NCI-H2029 treated with DMSO at 0.1 percent for 48 hours (cell line): ENCODE results near the gene GMPR.

Experiments used
- DNase-seq: peaks from one replicate; lab custom pipeline; 2025; lab: John Stamatoyannopoulos, UW

Gene GMPR

DNA sequence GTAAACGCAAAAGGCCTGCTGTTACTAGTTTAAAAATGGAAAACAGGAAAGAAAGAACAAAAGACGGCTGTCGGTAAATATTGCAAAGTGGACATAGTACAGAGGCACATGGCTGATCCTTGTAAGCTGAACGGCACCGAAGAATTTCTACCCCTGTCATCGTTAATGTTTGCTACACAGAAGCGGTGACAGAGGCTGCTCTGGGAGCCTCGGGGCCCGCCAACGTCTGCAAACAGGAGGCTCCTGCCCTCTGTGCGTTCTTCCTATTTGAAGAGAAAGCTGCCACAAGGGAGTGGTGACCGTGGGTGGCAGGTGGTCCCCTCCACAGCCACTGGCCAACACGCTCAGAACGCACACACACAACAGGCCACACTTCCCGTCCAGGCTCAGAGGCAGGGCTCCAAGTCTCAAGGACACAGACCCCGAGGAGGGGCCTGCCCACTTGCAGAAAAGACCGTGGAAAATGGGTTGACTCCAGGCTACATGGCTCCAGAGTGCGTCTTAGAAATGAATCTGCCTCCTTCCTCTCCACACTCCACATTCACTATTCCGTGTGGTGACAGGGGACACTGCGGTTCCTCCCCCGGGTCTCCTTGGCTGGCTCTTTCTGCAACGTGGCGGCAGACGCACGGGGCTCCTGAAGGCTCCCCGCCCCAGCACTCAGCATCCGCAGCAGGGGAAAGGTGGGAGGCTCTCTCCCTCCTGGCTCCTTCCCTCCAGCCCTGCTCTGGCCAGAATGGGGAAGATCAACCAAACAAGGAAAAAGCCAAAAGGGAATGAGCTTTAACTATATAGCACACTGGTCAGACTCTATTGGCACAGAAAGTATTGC, 64.5 kb downstream of the GMPR start:
- DNase-seq = no peak

DNA sequence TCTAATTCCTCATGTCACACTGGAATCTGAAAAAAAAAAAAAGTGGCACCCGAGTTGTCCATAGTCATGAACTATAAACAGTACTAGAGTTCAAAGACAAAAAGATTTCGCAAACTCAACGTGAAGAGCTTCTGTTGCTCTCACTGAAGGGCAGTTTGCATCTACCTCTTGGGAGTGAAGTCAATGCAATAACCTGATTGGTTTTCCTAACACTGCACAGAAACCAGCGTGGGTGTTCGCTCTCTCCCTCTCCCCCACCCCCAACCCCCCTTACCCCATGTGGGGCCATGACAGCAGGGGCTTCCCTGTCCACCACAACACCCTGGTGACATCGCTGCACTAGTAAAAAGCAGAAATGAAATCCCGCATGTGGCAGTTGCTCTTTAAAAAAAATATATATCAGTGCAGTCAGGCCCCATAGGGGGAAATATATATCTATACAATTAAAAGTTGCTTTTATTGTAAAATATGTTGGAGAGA, 66.9 kb downstream of the GMPR start:
- no peak for DNase-seq

DNA sequence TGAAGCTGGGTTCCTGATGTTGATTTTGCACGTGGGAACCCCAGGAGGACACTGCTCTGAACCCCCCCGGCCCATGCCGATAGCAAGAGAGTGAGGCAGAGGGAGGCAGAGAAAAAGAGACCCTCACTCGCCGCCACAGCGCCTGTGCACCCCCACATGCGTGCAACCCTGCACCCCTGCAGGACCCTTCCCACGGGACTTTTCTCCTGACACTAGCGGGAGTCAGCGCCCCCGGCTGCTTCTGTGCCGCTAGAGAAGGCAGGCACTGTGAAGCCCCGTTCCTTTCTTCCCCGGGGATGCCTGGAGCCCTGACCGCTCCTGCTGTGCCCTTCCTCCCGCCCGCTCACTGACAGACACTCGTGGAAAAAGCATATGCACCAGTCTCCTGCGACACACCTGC, 67.4 kb downstream of the GMPR start:
- DNase-seq = no peak

GRCh38 chr6:16306334-16306733, 67.9 kb downstream of the GMPR start:
- no peak for DNase-seq

DNA sequence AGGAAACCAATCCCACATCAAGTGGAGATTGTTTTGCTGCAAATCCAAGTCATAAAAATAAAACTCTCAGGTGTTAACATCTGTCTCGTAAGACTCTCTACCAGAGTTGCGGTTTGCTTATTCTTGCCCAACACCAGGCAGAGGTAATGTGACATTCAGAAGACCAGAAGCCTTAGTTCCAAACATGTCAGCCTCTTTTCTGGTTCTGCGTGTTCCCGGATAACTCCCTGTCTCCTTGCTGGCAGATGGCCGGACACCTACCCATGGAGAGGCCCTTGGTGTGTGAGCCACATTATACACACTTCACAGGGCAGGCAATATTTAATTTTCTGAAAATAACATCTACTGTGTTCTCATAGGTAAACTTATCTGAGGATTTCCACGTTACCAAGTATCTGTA, 73.4 kb downstream of the GMPR start:
- no peak for DNase-seq

DNA sequence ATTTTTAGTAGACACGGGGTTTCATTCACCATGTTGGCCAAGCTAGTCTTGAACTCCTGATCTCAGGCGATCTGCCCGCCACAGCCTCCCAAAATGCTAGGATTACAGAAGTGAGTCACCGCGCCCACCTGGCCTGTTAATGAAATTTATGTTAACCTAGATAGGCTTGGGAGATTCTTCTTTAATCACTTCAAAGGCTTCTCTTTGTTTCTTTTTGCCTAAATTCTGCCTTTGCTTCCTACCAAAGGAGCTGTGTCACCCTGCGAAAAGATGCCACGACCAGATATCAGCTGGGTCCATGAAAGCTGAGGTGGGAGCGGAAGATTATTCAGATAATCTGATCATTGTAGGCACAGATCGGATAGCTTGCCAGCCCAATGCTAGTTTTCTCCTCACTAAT, 75.3 kb downstream of the GMPR start:
- no peak for DNase-seq

GRCh38 chr6:16314296-16314695, 75.9 kb downstream of the GMPR start:
- DNase-seq = no peak

- DNase-seq = peak; percentile 68
These were observed 78.4 kb downstream of the GMPR start for GRCh38 chr6:16316741-16317251.

GRCh38 chr6:16318538-16318937, 80.2 kb downstream of the GMPR start:
- no peak for DNase-seq

GRCh38 chr6:16318953-16319720, 80.8 kb downstream of the GMPR start:
- DNase-seq = no peak

DNA sequence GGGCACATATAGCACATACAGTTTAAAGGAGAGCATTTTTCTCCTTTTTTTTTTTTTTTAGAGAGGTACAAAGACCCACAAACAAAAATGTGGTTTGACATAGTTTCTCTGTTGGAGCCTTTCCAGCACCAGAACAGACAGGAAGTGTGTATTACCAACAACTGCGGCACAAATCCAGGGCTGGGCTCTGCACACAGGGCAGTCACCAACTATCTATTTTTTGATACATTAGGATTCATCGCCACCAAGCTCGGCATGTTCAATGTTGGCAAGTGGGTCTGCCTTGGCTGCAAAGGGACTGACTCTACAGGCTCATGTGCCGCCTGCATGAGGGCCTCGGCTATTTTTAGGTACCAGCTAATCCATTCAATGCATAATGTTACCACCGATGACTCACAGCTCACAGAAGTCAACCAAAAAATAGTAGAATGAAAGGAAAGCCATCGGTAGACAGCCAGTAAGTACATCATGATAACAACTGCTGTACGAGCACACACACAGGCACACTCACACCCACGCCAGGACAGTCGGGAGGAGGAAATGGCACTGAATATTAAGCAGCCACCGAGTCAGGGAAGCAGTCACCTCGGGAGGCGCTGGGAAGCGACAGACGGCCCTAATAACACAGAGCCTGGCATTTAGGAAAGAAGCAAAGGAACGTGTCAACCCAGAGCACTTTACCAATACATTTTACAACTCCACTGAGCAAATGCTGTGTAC, 81.6 kb downstream of the GMPR start:
- peak; percentile 81 for DNase-seq

DNA sequence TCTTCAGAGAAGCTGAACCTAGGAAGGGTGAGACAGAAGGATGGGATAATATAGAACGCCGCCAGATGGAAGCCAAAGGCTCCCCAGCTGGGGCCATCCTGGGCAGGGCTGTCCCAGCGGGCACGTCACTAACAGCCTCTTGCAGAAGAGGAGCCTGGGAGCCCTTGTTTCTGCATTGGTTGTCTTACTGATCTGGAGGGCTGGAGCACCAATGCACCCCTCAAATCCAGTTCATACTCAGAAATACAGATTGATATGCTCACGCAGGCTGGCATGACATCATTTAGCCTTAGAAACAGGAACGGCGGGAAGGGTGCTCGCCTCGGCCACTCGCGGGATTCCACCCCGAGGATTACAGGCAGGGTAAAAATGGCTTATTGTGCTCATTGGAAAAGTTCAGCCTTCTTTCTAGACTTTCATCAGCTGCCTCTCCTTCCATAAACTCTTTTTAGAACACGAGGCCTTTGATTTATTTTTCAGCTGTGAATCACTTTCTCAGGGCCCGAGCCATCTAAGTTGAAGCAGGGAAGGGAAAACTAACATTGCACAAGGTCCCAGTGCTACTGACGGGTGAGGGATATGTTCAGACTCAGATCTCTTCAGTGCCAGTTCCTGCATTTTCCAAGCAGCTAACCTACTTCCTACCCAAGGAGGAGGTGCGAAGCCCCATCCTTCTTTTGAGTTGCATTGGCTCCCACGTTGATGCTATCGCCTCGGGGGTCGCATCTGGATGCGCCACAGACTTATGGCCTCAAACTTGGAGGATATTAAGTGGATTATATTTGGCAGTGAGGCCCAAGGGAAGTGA, 82.3 kb downstream of the GMPR start:
- no peak for DNase-seq

GRCh38 chr6:16321341-16321710, 82.9 kb downstream of the GMPR start:
- no peak for DNase-seq

- no peak for DNase-seq
These were observed 83.4 kb downstream of the GMPR start for GRCh38 chr6:16321826-16322225.

DNA sequence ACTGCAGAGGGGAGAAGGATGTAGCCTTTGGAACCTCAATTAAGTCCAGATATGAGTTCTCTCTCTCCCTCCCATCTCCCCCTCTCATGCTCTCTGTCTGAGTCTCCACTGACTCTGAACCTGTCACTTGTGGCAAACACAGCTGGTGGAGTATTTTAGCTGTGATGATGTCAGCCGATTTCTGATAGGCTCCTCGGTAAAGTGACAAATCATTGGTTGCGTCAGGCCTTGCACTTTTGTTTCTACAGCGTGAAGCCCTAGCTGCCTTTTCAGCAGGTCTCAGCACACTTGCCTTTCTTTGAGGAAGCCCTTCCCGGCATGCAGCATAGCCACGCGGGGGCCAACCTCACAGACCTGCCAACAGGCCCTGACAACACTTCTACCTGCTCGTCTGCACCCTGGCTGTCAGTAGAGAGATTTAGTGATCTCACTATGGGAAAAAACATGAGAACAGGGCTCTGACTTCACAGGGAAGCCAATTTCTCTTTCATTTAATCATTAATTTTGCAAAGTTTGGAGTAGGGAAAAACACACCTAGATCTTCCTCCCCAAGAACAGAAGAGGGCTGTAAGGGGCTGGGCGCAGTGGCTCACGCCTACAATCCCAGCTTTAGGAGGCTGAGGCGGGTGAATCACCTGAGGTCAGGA, 84.4 kb downstream of the GMPR start:
- peak; percentile 89 for DNase-seq

DNA sequence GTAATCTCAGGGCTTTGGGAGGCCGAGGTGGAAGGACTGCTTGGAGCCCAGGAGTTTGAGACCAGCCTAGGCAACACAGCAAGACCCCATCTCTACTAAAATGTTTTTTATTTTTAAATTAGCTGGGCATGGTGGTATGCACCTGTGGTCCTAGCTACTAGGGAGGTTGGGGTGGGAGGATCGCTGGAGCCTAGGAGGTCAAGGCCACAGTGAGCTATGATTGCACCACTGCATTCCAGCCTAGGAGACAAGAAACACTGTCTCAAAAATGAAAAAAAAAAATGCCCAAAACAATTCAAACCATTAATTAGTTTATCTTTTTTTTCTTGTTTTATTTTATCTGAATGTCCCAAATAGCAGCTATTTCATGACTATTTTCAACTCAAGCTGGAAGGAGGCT, 85.8 kb downstream of the GMPR start:
- DNase-seq = no peak

DNA sequence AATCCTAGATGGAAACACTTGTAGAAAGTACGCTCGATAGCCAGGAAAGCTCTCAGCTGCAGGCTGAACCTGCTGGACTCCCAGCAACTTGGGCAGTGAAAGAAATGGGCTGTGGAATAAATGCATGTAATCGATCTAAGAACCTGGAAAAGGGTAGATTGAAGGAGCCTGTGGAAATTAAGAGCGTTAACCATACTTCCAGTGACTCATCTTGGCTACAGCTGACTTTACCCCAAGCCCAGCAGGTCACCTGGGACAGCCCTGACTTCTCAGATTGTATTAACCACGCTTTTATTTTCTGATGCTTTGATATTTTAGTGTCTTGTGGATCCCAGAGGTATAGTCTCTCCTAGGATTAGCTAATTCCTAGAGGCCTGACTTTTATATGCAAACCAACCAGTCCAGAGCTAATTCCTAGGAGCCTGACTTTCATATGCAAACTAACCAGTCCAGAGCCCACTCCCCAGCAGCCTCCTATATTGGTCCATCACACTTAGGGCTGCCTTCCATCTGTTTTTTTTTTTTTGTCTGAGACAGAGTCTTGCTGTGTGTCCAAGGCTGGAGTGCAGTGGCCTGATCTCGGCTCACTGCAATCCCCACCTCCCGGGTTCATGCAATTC, 86.3 kb downstream of the GMPR start:
- DNase-seq = no peak

DNA sequence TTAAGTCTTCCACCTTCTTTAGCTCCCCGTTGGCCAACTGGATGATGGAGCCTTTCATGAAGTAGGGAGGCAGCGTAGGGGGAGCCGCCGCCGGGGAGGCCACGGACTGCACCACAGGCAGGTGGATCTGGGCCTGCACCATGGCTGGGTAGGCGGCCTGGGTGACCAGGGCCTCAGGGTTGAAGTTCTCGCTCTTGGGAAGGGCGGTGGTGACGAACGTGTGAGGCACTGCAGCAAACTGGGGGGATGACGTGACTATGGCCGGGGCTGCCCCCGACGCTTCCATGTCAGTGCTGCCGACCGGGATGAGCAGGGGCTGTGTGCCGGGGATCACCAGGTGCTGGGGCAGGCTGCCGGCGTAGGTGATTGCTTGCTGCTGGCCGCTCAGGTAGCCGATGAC, 88.1 kb downstream of the GMPR start:
- DNase-seq = no peak

GRCh38 chr6:16326971-16327776, 88.8 kb downstream of the GMPR start:
- no peak for DNase-seq
